ENCODE results near the gene CABCOCO1.

DNA sequence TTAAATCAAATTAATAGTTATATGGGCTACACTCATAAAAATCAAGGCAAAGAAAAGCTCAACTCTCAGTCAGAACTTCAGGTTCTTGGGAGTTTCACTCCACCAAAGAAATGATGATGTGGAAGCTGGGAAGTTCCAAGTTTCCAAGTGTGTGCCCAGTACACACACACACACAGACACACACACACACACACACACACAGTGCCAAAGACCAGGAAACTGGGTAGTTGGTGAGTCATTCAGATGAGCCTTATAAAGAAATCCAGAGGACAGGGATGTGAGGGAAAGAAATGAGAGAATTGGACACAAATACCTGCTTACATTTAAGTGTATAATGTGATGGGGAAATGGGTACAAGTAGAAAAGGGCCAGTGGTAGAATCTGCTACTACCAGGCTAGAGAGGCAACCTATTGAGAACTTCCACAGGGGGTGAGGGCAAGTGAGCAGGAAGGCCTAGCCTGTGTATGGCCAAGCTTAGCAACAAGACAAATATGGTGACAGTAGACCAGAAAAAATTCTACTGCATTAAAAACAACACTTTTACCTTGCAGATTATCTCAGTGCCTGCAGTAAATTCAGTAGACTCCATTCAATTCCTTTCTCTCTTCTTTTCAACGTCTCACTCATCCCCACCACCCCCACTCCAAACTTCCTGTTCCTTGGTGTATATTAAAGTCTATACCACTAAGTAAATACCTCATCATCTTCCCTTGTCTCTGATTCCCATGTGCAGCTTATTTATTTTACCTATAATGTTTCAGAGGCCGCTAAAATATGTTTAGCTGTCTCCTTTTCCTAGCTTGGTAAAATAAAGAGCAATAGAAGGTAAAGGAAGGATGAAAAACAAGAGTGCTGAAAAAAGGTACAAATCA, 95.0 kb downstream of the CABCOCO1 start:
- TF ChIP-seq, protein P1, sequence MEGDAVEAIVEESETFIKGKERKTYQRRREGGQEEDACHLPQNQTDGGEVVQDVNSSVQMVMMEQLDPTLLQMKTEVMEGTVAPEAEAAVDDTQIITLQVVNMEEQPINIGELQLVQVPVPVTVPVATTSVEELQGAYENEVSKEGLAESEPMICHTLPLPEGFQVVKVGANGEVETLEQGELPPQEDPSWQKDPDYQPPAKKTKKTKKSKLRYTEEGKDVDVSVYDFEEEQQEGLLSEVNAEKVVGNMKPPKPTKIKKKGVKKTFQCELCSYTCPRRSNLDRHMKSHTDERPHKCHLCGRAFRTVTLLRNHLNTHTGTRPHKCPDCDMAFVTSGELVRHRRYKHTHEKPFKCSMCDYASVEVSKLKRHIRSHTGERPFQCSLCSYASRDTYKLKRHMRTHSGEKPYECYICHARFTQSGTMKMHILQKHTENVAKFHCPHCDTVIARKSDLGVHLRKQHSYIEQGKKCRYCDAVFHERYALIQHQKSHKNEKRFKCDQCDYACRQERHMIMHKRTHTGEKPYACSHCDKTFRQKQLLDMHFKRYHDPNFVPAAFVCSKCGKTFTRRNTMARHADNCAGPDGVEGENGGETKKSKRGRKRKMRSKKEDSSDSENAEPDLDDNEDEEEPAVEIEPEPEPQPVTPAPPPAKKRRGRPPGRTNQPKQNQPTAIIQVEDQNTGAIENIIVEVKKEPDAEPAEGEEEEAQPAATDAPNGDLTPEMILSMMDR (IDR thresholded peaks at IDR 0.05) = no peak
- TF ChIP-seq EP300 (IDR thresholded peaks at IDR 0.05) (no peak), POLR2AphosphoS5 (IDR thresholded peaks at IDR 0.05) (no peak)

All from gastroesophageal sphincter (tissue), 3 donors.